Fibroblast of lung (primary cell): ENCODE measurements around the gene FAM131B.

Experiments
- CTCF ChIP-seq, 2 donors: IDR thresholded peaks in 1 of 2; conservative IDR thresholded peaks in 1 of 2; 1 replicate in 1 of 2; 2 replicates in 1 of 2; pipeline ENCODE4 v1.5.1; 2011 to 2012; ENCODE audit warnings: low read length in 2 of 2, control low read depth in 1 of 2, inconsistent platforms in 1 of 2, low read depth in 1 of 2, mild to moderate bottlenecking in 1 of 2
- EZH2 ChIP-seq: IDR thresholded peaks from 2 replicates; pipeline ENCODE4 v1.5.1; 2012; ENCODE audit warnings: low read length, control low read depth, mild to moderate bottlenecking; ENCODE audit errors: missing control alignments

DNA sequence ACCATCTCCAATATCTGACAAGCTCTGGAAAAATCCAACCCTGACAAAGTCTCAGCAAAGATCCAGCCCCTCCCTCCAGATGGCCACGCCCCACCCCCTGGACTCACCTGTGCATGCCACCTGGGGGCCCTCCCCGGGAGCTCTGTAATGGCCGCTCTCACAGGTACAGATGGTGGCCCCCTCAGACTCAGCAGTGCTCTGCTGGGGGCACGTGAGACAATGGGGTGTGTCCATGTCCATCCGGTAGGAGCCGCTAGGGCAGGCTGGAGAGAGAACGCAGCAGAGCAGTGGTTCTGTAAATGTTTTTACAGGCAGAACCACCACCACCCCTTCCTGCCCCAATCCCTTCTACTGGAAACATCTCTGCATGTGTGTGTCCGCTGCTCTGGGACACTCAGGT lies 36.6 kb upstream of the FAM131B start:
- TF ChIP-seq CTCF (conservative IDR thresholded peaks at IDR 0.05 in 1 of 2, IDR thresholded peaks at IDR 0.05 in 1 of 2; ENCODE audit: low read depth in 1 of 2, low read length in 2 of 2) (no peak), EZH2 (no peak)
